CD4-positive, alpha-beta memory T cell (primary cell): Measurements from ENCODE around the gene PROSER1. TPM values are rescaled to one million over a fixed set of nuclear protein-coding genes. Genes with fewer than 3 reads are reported as not detected.

Source experiments
- CTCF ChIA-PET: fragments of 350-600 bp; sonication (Branson Sonifier 250); formaldehyde crosslinking; loops from one replicate; lab custom pipeline; 2021; ENCODE audit warnings: inconsistent platforms; ENCODE audit not compliant: partially characterized antibody; lab: Charles Lee
- POLR2A ChIA-PET: fragments of 350-600 bp; sonication (Branson Sonifier 250); formaldehyde crosslinking; loops from one replicate; lab custom pipeline; 2021; ENCODE audit not compliant: partially characterized antibody; lab: Charles Lee
- DNase-seq, 5 donors: peaks; one replicate each; pipeline versions ENCODE4 v3.0.0 to v3.0.0-alpha.2; 2020 to 2022; ENCODE audit warnings: mixed read lengths in 1 of 5
- H3K27ac ChIP-seq: one replicate; pipeline ENCODE4 v1.7.0; 2013; ENCODE audit warnings: low read depth, low read length
- H3K27me3 ChIP-seq: 2 replicates; pipeline ENCODE4 v1.7.0; 2013; ENCODE audit warnings: mild to moderate bottlenecking, low read length, moderate library complexity; ENCODE audit not compliant: insufficient read depth
- H3K36me3 ChIP-seq: 2 replicates; pipeline ENCODE4 v1.7.0; 2013; ENCODE audit warnings: mild to moderate bottlenecking, low read length, moderate library complexity; ENCODE audit not compliant: insufficient read depth
- H3K4me1 ChIP-seq: 2 replicates; pipeline ENCODE4 v1.7.0; 2013; ENCODE audit warnings: mild to moderate bottlenecking, low read length, moderate library complexity; ENCODE audit not compliant: insufficient read depth
- H3K4me3 ChIP-seq, 2 donors: one replicate each; pipeline ENCODE4 v1.7.0; 2013; ENCODE audit warnings: low read length in 2 of 2, mild to moderate bottlenecking in 1 of 2
- H3K9me3 ChIP-seq, 2 donors: one replicate each; pipeline ENCODE4 v1.7.0; 2013; ENCODE audit warnings: low read length in 2 of 2, control low read depth in 1 of 2; ENCODE audit not compliant: control insufficient read depth in 1 of 2
- H3K27ac Mint-ChIP-seq, 7 donors: one replicate each; pipeline ENCODE4 v1.8.0; 2020 to 2021; ENCODE audit warnings: mixed read lengths in 7 of 7, mild to moderate bottlenecking in 6 of 7, inconsistent platforms in 3 of 7, moderate library complexity in 3 of 7
- H3K27me3 Mint-ChIP-seq, 2 donors: one replicate each; pipeline ENCODE4 v1.8.0; 2020 to 2021; ENCODE audit warnings: mixed read lengths in 2 of 2
- H3K36me3 Mint-ChIP-seq, 2 donors: one replicate each; pipeline ENCODE4 v1.8.0; 2020 to 2021; ENCODE audit warnings: mixed read lengths in 2 of 2, inconsistent platforms in 1 of 2, mild to moderate bottlenecking in 1 of 2
- H3K4me1 Mint-ChIP-seq, 4 donors: one replicate each; pipeline ENCODE4 v1.8.0; 2020 to 2021; ENCODE audit warnings: mixed read lengths in 4 of 4, mild to moderate bottlenecking in 1 of 4
- H3K4me3 Mint-ChIP-seq, 8 donors: one replicate each; pipeline ENCODE4 v1.8.0; 2020 to 2021; ENCODE audit warnings: mixed read lengths in 8 of 8, mild to moderate bottlenecking in 7 of 8, moderate library complexity in 6 of 8, inconsistent platforms in 3 of 8
- H3K9me3 Mint-ChIP-seq, 8 donors: one replicate each; pipeline ENCODE4 v1.8.0; 2020 to 2021; ENCODE audit warnings: mixed read lengths in 8 of 8, mild to moderate bottlenecking in 5 of 8, inconsistent platforms in 3 of 8, moderate library complexity in 1 of 8
- intact Hi-C: fragments of 100-400 bp; cut with micrococcal nuclease; formaldehyde crosslinking; loops from one replicate; pipeline ENCODE4 v1.15.1; 2023
- polyA plus RNA-seq, 2 donors: library from polyadenylated mRNA; unstranded; fragments of 300-500 nt; fragmentation: Illumina TruSeq; gene quantifications; one replicate each; pipeline ENCODE4 v1.2.3, GENCODE V29; 2021
- total RNA-seq, 2 experiments: library from RNA; stranded (reverse); gene quantifications; one replicate each; pipeline ENCODE4 v1.2.3, GENCODE V29; 2021

The PROSER1 gene
- total and polyA plus RNA-seq, 4 experiments from 2014 or later: 3.5 to 49.5 (median 34.4) TPM

DNA sequence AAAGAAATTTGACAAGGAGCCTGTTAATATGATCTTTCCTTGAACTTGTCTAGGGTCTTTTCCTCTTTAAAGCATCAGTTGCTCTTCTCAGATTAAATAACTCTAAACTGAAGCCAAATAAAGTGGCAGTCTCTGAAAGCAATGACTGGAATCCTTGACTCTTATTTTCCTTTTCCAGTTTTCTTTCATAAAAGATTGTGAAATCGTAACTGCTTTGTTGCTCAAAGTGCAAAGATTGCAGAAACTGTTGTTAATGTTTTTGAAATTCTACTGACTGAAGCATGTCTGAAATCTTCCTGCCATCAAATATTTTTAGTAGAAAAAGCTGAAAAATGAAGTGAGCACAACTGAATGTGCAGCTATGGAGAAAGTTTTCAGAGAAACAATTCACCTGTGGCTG, 2.3 kb upstream of the PROSER1 start:
- H3K27ac ChIP-seq: no peak overlapping the region
- DNase-seq: no peak
- intact Hi-C loops: no loop called here
- no peaks in the 10 kb centered on the region for H3K27me3 ChIP-seq
- H3K36me3 ChIP-seq: no peaks in the 10 kb centered on the region
- H3K27ac Mint-ChIP-seq: no peak overlapping the region
- H3K27me3 Mint-ChIP-seq: no peaks in the 10 kb centered on the region
- peaks cover 11 to 39% of the 10 kb centered on the region in 2 donors for H3K36me3 Mint-ChIP-seq
- ChIA-PET CTCF (no interaction called here), POLR2A (interaction anchor here (0.6 kb wide), 1 partner anchor 132 kb away, joined by 3 read pairs; no protein-coding TSS in a partner anchor)
- no peak overlapping the region for H3K4me3 ChIP-seq
- no peaks in the 10 kb centered on the region for H3K9me3 Mint-ChIP-seq
- peaks cover 24 to 50% (median 38%) of the 10 kb centered on the region in 4 donors for H3K4me1 Mint-ChIP-seq
- peak overlapping the region in 3 of 8 donors; percentile 11 to 50 (median 31) for H3K4me3 Mint-ChIP-seq
- H3K4me1 ChIP-seq: peaks cover 41% of the 10 kb centered on the region
- no peaks in the 10 kb centered on the region for H3K9me3 ChIP-seq

DNA sequence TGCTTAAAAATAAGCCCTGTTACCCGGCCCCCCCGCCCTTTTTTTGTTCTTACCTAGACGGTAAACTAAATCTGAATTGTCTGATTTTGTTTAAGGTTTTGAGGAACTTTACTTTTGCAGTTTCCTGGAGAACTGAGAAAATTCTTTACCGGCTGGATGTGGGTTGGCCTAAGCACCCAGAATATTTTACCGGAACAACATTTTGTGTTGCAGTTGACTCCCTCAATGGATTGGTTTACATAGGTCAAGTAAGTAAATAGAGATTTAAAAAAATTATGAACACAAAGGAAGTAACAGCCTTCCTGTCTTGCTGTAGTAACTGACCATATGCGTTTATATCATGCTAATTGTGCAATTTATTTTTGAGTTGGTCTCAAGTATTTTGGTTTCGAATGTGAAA, 1.2 kb upstream of the PROSER1 start:
- H3K27me3 ChIP-seq: no peaks in the 10 kb centered on the region
- peak overlapping the region; percentile 73 for H3K27ac ChIP-seq
- Mint-ChIP-seq H3K27me3 (no peaks in the 10 kb centered on the region), H3K4me3 (peak overlapping the region; percentile 88 to 100 (median 94)), H3K9me3 (no peaks in the 10 kb centered on the region), H3K27ac (peak overlapping the region; percentile 90 to 99 (median 95)), H3K36me3 (peaks cover 1 to 33% of the 10 kb centered on the region in 2 donors), H3K4me1 (peaks cover 34 to 62% (median 48%) of the 10 kb centered on the region in 4 donors)
- no peak for DNase-seq
- POLR2A ChIA-PET: interaction anchor here (1.5 to 3.0 kb wide), 4 partner anchors 9 to 1750 kb away, joined by 4 to 10 read pairs (median 6); partner anchors contain the start of genes SLC25A15 and UFM1
- no peaks in the 10 kb centered on the region for H3K9me3 ChIP-seq
- peak overlapping the region in 1 of 2 donors; percentile 72 for H3K4me3 ChIP-seq
- no peaks in the 10 kb centered on the region for H3K36me3 ChIP-seq
- CTCF ChIA-PET: interaction anchor here (0.7 to 2.5 kb wide), 5 partner anchors 8 to 589 kb away, joined by 3 to 8 read pairs (median 3); no protein-coding TSS in a partner anchor
- peaks cover 52% of the 10 kb centered on the region for H3K4me1 ChIP-seq
- intact Hi-C loops: loop anchor here (10.0 kb wide), 1 partner anchor 1736 kb away; the partner anchor contains the start of gene MRPS31

DNA sequence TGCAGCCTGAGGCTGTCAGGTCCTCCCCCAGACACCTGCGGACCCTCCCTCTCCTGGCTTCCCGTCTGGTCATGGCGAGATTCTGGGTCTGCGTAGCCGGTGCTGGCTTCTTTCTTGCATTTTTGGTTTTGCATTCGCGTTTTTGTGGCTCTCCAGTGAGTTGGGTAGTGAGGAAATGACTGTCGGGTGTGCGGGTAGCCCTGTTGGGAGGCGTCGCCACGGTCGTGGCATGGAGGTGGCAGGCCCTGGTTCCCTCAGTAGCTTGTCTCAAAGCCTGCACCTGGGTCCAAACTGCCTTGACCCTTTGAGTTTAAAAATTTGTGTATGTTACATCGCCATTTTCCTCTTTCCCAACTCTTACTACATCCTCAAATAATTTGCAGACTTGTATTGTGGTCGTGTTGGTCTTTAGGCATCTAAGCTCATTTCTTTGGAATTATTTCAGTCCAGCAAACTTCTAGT, 711 bp upstream of the PROSER1 start:
- DNase-seq: peak in 4 of 5 donors; percentile 58 to 68 (median 65)

DNA sequence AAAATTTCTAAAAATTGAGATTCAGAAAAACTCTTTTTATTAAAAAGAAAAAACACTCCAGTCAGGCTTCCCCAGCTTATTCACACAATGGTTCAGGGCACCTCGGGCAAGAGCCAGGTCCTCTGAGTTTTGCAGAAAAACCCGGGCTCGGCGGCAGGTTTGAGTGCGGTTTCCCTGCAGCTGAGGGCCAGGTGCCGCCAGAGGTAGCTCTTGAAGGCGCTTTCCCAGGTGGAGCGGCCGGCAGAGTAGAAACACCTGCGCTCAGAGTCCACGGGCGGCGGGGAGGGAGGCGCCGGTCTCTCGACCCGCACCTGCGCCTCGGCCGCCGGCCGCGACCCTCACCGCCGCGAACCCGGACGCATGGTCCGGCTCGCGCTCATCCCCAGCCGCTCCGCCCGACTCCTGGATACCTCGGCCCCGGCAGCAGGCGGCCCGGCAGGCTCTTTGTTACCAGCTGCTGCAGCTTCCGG, 444 bp downstream of the PROSER1 start:
- H3K4me1 Mint-ChIP-seq: peaks cover 33 to 75% (median 59%) of the 10 kb centered on the region in 4 donors
- Histone ChIP-seq H3K9me3 (no peaks in the 10 kb centered on the region), H3K27ac (peak overlapping the region; percentile 73), H3K4me3 (peak overlapping the region; percentile 72 to 99), H3K4me1 (peaks cover 63% of the 10 kb centered on the region), H3K27me3 (no peaks in the 10 kb centered on the region), H3K36me3 (no peaks in the 10 kb centered on the region)
- peaks cover 0 to 33% of the 10 kb centered on the region in 2 donors for H3K36me3 Mint-ChIP-seq
- intact Hi-C loops: loop anchor here (1.0 to 10.0 kb wide), 2 partner anchors 1737 to 1978 kb away; partner anchors contain the start of genes MRPS31 and SUPT20H
- no peaks in the 10 kb centered on the region for H3K27me3 Mint-ChIP-seq
- ChIA-PET POLR2A (interaction anchor here (0.8 to 3.0 kb wide), 9 partner anchors 10 to 1982 kb away, joined by 3 to 17 read pairs (median 4); partner anchors contain the start of genes COG6, ELF1, SLC25A15 and UFM1), CTCF (interaction anchor here (0.7 to 2.5 kb wide), 4 partner anchors 10 to 20 kb away, joined by 3 to 8 read pairs (median 5); no protein-coding TSS in a partner anchor)
- peak overlapping the region; percentile 90 to 99 (median 95) for H3K27ac Mint-ChIP-seq
- no peaks in the 10 kb centered on the region for H3K9me3 Mint-ChIP-seq
- peak in 1 of 5 donors; percentile 62 for DNase-seq
- peak overlapping the region; percentile 88 to 100 (median 95) for H3K4me3 Mint-ChIP-seq

More for the DNA sequence above, 711 bp upstream of the PROSER1 start:
- H3K27ac ChIP-seq: peak overlapping the region; percentile 73
- H3K36me3 ChIP-seq: no peaks in the 10 kb centered on the region
- H3K4me3 ChIP-seq: peak overlapping the region; percentile 72 to 99
- H3K9me3 Mint-ChIP-seq: no peaks in the 10 kb centered on the region
- H3K27me3 ChIP-seq: no peaks in the 10 kb centered on the region
- no peaks in the 10 kb centered on the region for H3K27me3 Mint-ChIP-seq
- ChIA-PET CTCF (interaction anchor here (0.7 to 2.5 kb wide), 5 partner anchors 9 to 589 kb away, joined by 3 to 8 read pairs (median 3); no protein-coding TSS in a partner anchor), POLR2A (interaction anchor here (1.0 to 3.0 kb wide), 7 partner anchors 10 to 1883 kb away, joined by 3 to 17 read pairs (median 5); partner anchors contain the start of genes SLC25A15 and UFM1)
- peak overlapping the region; percentile 88 to 100 (median 94) for H3K4me3 Mint-ChIP-seq
- intact Hi-C loops: loop anchor here (1.0 to 10.0 kb wide), 3 partner anchors 617 to 1736 kb away; partner anchors contain the start of genes COG6, MRPS31 and UFM1
- no peaks in the 10 kb centered on the region for H3K9me3 ChIP-seq
- peaks cover 35 to 67% (median 53%) of the 10 kb centered on the region in 4 donors for H3K4me1 Mint-ChIP-seq
- peak overlapping the region; percentile 90 to 99 (median 95) for H3K27ac Mint-ChIP-seq
- peaks cover 57% of the 10 kb centered on the region for H3K4me1 ChIP-seq
- peaks cover 0 to 33% of the 10 kb centered on the region in 2 donors for H3K36me3 Mint-ChIP-seq

DNA sequence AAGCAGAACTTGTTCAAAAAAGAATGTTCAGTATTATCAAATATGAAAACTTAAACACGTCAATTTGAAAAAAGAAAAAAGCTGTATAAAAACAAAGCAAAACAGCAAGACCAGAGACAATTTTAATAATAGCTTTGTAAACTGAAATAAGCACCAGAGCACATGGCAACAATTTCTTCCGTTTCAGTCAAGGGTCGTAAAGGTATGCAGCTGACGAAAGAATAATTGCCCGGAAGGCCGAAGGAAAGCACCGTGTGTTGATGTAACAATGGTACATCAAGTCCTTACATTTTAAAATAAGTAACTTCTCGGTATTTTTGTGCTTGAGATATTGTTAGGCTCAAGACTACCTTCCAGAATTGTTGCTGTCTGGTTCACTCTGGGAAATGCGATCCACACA, 1.7 kb downstream of the PROSER1 start:
- DNase-seq: peak in 3 of 5 donors; percentile 9 to 37 (median 22)
- Histone ChIP-seq H3K27ac (peak overlapping the region; percentile 73), H3K27me3 (no peaks in the 10 kb centered on the region), H3K9me3 (no peaks in the 10 kb centered on the region), H3K4me1 (peaks cover 69% of the 10 kb centered on the region), H3K4me3 (peak overlapping the region; percentile 72 to 99), H3K36me3 (no peaks in the 10 kb centered on the region)
- intact Hi-C loops: loop anchor here (10.0 kb wide), 1 partner anchor 1739 kb away; the partner anchor contains the start of gene MRPS31
- CTCF ChIA-PET: interaction anchor here (0.9 kb wide), 1 partner anchor 9 kb away, joined by 3 read pairs; no protein-coding TSS in a partner anchor
- Mint-ChIP-seq H3K9me3 (no peaks in the 10 kb centered on the region), H3K4me3 (peak overlapping the region; percentile 87 to 98 (median 94)), H3K27me3 (no peaks in the 10 kb centered on the region), H3K36me3 (peaks cover 6 to 38% of the 10 kb centered on the region in 2 donors), H3K27ac (peak overlapping the region; percentile 41 to 98 (median 85)), H3K4me1 (peaks cover 38 to 84% (median 65%) of the 10 kb centered on the region in 4 donors)
- POLR2A ChIA-PET: interaction anchor here (2.8 to 3.0 kb wide), 2 partner anchors 8 to 687 kb away, joined by 10 to 17 read pairs; partner anchors contain the start of gene UFM1

DNA sequence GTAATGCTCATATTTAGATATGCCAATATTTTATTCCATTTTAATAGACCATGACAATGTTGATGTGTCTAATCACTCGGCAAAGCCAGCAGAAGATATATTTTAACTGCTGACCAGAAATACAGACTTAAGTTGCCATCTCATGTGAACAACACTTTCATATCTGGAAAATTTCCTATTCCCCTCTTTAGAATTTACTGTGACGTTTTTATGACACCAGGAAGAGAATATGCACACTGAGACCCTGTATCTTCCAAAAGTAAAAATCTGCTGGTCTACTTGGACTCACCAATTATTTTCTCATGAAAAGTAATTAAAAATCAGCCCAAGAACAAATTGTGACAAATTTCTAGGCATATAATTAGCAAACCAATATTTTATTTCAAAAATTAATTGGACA, 2.1 kb downstream of the PROSER1 start:
- Histone ChIP-seq H3K27ac (no peak overlapping the region), H3K27me3 (no peaks in the 10 kb centered on the region), H3K4me1 (peaks cover 68% of the 10 kb centered on the region), H3K36me3 (peaks cover under 1% of the 10 kb centered on the region), H3K9me3 (no peaks in the 10 kb centered on the region), H3K4me3 (peak overlapping the region in 1 of 2 donors; percentile 3)
- H3K27me3 Mint-ChIP-seq: no peaks in the 10 kb centered on the region
- intact Hi-C loops: loop anchor here (10.0 kb wide), 1 partner anchor 1739 kb away; the partner anchor contains the start of gene MRPS31
- H3K27ac Mint-ChIP-seq: peak overlapping the region in 6 of 7 donors; percentile 22 to 98 (median 86)
- ChIA-PET CTCF (no interaction called here), POLR2A (interaction anchor here (2.8 kb wide), 1 partner anchor 8 kb away, joined by 17 read pairs; no protein-coding TSS in a partner anchor)
- H3K36me3 Mint-ChIP-seq: peaks cover 6 to 37% of the 10 kb centered on the region in 2 donors
- peaks cover 36 to 81% (median 63%) of the 10 kb centered on the region in 4 donors for H3K4me1 Mint-ChIP-seq
- peak overlapping the region; percentile 87 to 98 (median 94) for H3K4me3 Mint-ChIP-seq
- H3K9me3 Mint-ChIP-seq: no peaks in the 10 kb centered on the region
- DNase-seq: no peak
